Bronchial epithelial cell (primary cell): ENCODE data around the gene CELF2. TPM values are rescaled to one million over a fixed set of nuclear protein-coding genes. Genes with fewer than 3 reads are reported as not detected.
A peak's percentile ranks its signal among the peaks of the same experiment; 100 is the strongest.

ENCODE experiments used
- DNase-seq: peaks from one replicate; pipeline ENCODE4 v3.0.0-alpha.2; 2010; ENCODE audit warnings: low read depth
- FAIRE-seq: peaks from 2 replicates; lab custom pipeline; 2011; peaks lifted over from hg19 to GRCh38; lab: Jason Lieb, UNC
- H3K27me3 ChIP-seq: 2 replicates; pipeline ENCODE4 v1.5.1; 2011; ENCODE audit warnings: low read length; ENCODE audit not compliant: control insufficient read depth, insufficient read depth
- H3K36me3 ChIP-seq: 2 replicates; pipeline ENCODE4 v1.5.1; 2011; ENCODE audit warnings: low read length; ENCODE audit not compliant: control insufficient read depth, insufficient read depth
- H3K4me3 ChIP-seq: 2 replicates; pipeline ENCODE4 v1.5.1; 2011; ENCODE audit warnings: mild to moderate bottlenecking, low read depth, low read length, control low read depth
- CTCF ChIP-seq: IDR thresholded peaks from 2 replicates; pipeline ENCODE4 v1.5.1; 2011; ENCODE audit warnings: mild to moderate bottlenecking, moderate library complexity, low read length, control low read depth, inconsistent platforms; ENCODE audit not compliant: insufficient read depth, severe bottlenecking
- total RNA-seq: library from RNA; depleted of rRNA; stranded (reverse); fragments of >200 nt; gene quantifications from 2 replicates; pipeline ENCODE4 v1.2.1, GENCODE V29; 2014

The CELF2 gene
- total RNA-seq, 1 donor from 2014 or later = 2.1 TPM

GRCh38 chr10:11057448-11057847 is 39.8 kb downstream of the CELF2 start:
- no peak for TF ChIP-seq CTCF

DNA sequence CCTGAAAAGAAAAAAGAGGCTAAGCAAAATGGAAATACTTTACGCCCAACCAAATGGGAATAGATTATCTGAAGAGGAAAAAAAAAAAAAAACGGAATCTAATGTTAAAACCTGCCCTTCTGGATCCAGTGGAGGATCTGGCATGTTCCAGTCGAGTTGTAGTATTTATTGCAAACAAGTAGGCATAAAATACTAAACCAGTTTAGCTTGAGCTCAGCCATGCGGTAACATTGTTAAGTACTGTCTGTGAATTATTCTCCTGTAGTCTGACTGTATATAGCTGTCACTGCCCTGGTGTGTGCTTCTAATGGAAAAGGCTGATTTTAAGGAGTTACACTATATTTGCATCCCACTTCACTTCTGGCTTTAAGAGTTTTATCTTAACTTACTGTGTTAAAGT is 40.3 kb downstream of the CELF2 start:
- FAIRE-seq (no peak), DNase-seq (no peak)
- H3K27me3 ChIP-seq = no peaks in the 10 kb centered on the region
- H3K36me3 ChIP-seq = no peaks in the 10 kb centered on the region
- no peak overlapping the region for H3K4me3 ChIP-seq
- TF ChIP-seq CTCF = no peak

More at GRCh38 chr10:11057448-11057847, 39.8 kb downstream of the CELF2 start:
- Histone ChIP-seq H3K27me3 (no peaks in the 10 kb centered on the region), H3K4me3 (no peak overlapping the region), H3K36me3 (no peaks in the 10 kb centered on the region)
- DNase-seq (no peak), FAIRE-seq (no peak)

DNA sequence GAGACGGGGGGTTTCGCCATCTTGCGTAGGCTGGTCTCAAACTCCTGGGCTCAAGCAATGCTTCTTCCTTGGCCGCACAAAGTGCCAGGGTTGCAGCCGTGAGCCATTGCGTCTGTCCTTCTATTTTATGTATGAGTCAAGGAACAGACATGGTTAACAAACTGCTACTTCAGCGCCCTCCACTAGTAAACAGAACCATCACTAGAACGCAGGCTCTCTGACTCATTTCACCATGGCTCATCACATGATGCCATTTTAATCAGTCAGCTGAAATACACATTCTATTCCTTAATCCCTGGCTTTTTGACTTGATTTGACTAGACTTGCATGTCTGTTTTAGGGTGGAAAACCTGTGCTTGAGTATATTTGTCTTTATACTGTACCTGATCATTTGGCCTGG is 41.3 kb downstream of the CELF2 start:
- Histone ChIP-seq H3K36me3 (no peaks in the 10 kb centered on the region), H3K4me3 (no peak overlapping the region), H3K27me3 (no peaks in the 10 kb centered on the region)
- DNase-seq (peak; percentile 46), FAIRE-seq (no peak)
- TF ChIP-seq CTCF = no peak

DNA sequence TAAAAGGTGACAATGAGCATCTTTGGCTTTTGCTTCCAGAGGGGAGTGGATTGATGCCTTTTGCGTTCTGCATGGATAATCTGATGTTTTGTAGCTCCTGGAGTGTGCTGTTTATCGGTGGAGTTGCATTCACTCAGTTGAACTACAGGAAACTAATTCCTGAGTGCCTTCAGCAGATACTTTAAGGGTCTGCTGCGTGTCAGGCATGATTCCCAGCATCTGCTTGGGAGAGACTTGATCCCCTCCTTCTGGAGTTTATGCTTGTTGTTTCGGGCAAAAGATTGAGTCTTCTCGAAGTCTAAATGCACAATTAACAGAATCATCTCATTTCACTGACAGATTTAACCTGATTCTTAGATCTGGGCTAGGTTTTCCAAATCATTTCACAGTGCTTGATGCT is 46.2 kb downstream of the CELF2 start:
- H3K4me3 ChIP-seq = no peak overlapping the region
- H3K36me3 ChIP-seq = no peaks in the 10 kb centered on the region
- no peak for TF ChIP-seq CTCF
- no peak for FAIRE-seq
- H3K27me3 ChIP-seq = no peaks in the 10 kb centered on the region
- no peak for DNase-seq

GRCh38 chr10:11064832-11065231 is 47.2 kb downstream of the CELF2 start:
- no peak for FAIRE-seq

More at GRCh38 chr10:11064832-11065231, 47.2 kb downstream of the CELF2 start:
- DNase-seq = no peak
- Histone ChIP-seq H3K27me3 (no peaks in the 10 kb centered on the region), H3K4me3 (no peak overlapping the region), H3K36me3 (no peaks in the 10 kb centered on the region)
- no peak for TF ChIP-seq CTCF
